OCI-LY3 (cell line): Measurements from ENCODE around the gene SRCAP.

ENCODE experiments used
- EZH2phosphoT487 ChIP-seq: fragments of 200-600 bp; shearing (Covaris generic); IDR thresholded peaks from 2 replicates; pipeline ENCODE4 v1.6.1; 2018; ENCODE audit warnings: antibody characterized with exemption, mixed run types, low read depth
- TF ChIP-seq, protein P1 (sequence below): fragments of 200-600, 300-600 bp; sonication (generic); IDR thresholded peaks from 2 replicates; pipeline ENCODE4 v1.5.1; 2014; ENCODE audit warnings: antibody characterized with exemption, low read length, low read depth

DNA sequence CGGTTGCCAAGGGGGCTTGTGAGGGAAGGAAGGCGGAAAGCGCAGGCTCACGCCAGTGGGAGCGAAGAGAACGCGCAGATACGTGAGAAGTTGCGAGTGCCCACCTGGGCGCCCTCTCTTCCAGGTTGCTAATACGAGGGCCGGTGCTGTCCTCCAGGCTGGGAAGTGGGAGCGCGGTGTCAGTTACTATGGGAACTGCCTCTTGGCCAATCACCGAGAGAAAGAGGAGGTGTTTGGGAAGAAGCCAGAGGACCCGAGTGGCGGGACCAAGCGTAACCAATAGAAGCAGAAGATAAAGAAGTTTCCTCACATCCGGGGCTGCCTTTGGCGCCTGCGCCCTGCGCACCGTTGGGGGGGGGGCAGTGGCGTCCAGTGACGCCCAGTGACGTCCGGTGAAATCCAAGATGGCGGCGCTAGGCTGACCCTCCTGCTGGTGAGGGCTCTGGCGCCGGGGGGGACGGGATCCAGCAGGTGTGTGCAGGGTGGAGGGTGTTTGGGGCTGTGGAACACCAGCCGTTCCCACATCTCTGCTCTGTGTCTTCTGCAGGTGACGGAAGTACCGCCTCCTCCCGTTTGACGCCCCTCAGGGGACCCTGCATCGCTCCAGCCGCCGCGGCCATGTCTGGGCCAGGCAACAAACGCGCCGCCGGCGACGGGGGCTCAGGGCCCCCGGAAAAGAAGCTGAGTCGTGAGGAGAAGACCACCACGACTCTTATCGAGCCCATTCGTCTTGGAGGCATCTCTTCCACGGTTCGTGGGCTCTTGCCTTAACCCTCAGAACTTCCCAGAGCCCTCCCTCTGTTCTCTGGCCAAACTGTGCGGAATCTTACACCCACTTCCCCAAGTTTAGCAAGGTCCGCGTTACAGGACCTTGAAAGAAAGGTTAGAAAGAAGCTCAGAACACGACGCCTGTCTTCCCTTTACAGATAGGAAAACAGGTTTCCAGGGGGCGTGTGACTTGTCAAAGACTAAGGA is 63.2 kb downstream of the SRCAP start, which contains the start of the genes CFAP119 and RNF40:
- TF ChIP-seq, protein P1, sequence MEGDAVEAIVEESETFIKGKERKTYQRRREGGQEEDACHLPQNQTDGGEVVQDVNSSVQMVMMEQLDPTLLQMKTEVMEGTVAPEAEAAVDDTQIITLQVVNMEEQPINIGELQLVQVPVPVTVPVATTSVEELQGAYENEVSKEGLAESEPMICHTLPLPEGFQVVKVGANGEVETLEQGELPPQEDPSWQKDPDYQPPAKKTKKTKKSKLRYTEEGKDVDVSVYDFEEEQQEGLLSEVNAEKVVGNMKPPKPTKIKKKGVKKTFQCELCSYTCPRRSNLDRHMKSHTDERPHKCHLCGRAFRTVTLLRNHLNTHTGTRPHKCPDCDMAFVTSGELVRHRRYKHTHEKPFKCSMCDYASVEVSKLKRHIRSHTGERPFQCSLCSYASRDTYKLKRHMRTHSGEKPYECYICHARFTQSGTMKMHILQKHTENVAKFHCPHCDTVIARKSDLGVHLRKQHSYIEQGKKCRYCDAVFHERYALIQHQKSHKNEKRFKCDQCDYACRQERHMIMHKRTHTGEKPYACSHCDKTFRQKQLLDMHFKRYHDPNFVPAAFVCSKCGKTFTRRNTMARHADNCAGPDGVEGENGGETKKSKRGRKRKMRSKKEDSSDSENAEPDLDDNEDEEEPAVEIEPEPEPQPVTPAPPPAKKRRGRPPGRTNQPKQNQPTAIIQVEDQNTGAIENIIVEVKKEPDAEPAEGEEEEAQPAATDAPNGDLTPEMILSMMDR: no peak
- TF ChIP-seq EZH2phosphoT487: no peak
